Measurements from ENCODE around the gene PARN. TPM values are rescaled to one million over a fixed set of nuclear protein-coding genes. Genes with fewer than 3 reads are reported as not detected.
"Not testable (repeated sequence)": the region's sequence is repeated elsewhere in the genome, so short reads cannot be mapped to it uniquely, and the experiment has no call there.

PARN gene
- total and polyA plus RNA-seq, 8 donors = 8.3 to 19.6 (median 14.1) TPM

- intact Hi-C loops (cut with DNase I) = no loop called here
- DNase-seq = no peak
- no peaks in the 10 kb centered on the region for H3K4me1 ChIP-seq
- TF ChIP-seq CTCF (IDR thresholded peaks at IDR 0.05) = no peak
- no peak for ATAC-seq
- H3K36me3 ChIP-seq = no peaks in the 10 kb centered on the region
- no peaks in the 10 kb centered on the region for H3K9me3 ChIP-seq
- no peak for FAIRE-seq
- no peak overlapping the region for H3K4me3 ChIP-seq
- 86 to 94% methylated on average over 7 of the region's 7 CpGs for WGBS, 2 donors
- no peaks in the 10 kb centered on the region for H3K27me3 ChIP-seq
- H3K27ac ChIP-seq = no peak overlapping the region
Measured at GRCh38 chr16:14437426-14437825, 192.6 kb downstream of the PARN start.

DNA sequence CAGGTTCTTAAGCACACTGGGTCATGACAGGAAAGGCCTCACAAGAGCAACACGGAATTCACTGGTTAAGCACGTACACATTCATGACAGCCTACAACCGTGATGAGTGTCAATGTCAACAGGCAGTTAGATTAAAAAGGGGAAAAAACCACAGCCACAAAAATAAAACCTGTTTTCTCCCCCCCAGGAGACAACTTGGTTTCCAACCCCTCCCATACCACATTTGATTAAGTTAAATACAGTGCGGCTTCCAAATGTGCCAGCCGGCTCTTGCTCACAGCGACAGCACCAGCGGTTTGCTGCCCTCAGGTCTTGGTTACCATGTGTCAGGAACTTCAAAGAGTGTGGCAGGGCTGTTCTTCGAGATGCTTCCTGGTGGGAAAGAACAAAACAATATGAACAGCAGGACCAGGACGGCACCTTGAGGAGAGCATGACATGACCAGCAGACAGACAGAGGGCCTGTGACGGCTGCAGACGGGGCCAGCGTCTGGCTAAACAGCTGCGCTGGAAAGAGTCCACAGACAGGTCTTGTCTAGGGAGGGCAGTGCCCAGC, 193.6 kb downstream of the PARN start:
- H3K4me3 ChIP-seq = no peak overlapping the region
- TF ChIP-seq CTCF (IDR thresholded peaks at IDR 0.05) = no peak
- H3K27me3 ChIP-seq = no peaks in the 10 kb centered on the region
- no peaks in the 10 kb centered on the region for H3K4me1 ChIP-seq
- intact Hi-C loops (cut with DNase I) = no loop called here
- 81 to 92% methylated on average over 13 of the region's 13 CpGs for WGBS, 2 donors
- no peak for ATAC-seq
- FAIRE-seq = no peak
- no peaks in the 10 kb centered on the region for H3K9me3 ChIP-seq
- H3K36me3 ChIP-seq = no peaks in the 10 kb centered on the region
- no peak for DNase-seq
- no peak overlapping the region for H3K27ac ChIP-seq

DNA sequence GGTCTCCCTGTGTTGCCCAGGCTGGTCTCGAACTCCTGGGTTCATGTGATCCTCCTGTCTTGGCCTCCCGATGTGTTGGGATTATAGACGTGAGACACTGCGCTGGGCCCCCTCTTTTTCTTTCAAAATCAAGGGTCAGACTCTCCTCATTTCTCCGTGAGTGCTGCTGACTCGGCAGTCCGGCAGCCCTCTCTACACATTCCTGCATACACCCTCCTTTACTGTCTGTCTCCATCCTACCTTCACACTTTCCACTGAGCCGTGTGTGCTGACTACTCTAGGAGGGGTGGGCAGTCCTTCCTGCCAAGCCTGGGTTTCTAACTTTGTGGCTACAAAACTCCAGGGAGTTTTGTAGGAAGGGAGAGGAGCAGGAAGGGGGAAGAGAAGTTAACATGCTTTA, 195.2 kb downstream of the PARN start:
- ATAC-seq (no peak), DNase-seq (no peak), FAIRE-seq (no peak)
- Histone ChIP-seq H3K27me3 (no peaks in the 10 kb centered on the region), H3K27ac (no peak overlapping the region), H3K9me3 (no peaks in the 10 kb centered on the region), H3K4me1 (no peaks in the 10 kb centered on the region), H3K4me3 (no peak overlapping the region), H3K36me3 (no peaks in the 10 kb centered on the region)
- intact Hi-C loops (cut with DNase I) = no loop called here
- TF ChIP-seq CTCF (IDR thresholded peaks at IDR 0.05) = no peak
- 94 to 96% methylated on average over 8 of the region's 8 CpGs for WGBS, 2 donors

GRCh38 chr16:14428971-14429637, 201.0 kb downstream of the PARN start:
- intact Hi-C loops (cut with DNase I); H3K27ac ChIP-seq; H3K9me3 ChIP-seq; H3K4me1 ChIP-seq; H3K36me3 ChIP-seq; ATAC-seq; H3K4me3 ChIP-seq; H3K27me3 ChIP-seq; FAIRE-seq: not testable (repeated sequence)
- WGBS, 2 donors = 93 to 94% methylated on average over 14 of the region's 14 CpGs
- DNase-seq = peak in 1 of 6 donors; percentile 6

- DNase-seq (peak in 1 of 6 donors; percentile 2), FAIRE-seq (no peak), ATAC-seq (no peak)
- Histone ChIP-seq H3K9me3 (no peaks in the 10 kb centered on the region), H3K36me3 (no peaks in the 10 kb centered on the region), H3K4me1 (no peaks in the 10 kb centered on the region), H3K4me3 (no peak overlapping the region), H3K27me3 (no peaks in the 10 kb centered on the region), H3K27ac (no peak overlapping the region)
- intact Hi-C loops (cut with DNase I) = no loop called here
- WGBS, 2 donors = 87 to 94% methylated on average over 4 of the region's 4 CpGs
- TF ChIP-seq CTCF (IDR thresholded peaks at IDR 0.05) = no peak
Measured at GRCh38 chr16:14428043-14428442, 202.0 kb downstream of the PARN start.
